Keratinocyte (primary cell): Measurements from ENCODE around the gene RB1.

ENCODE experiments used
- EZH2 ChIP-seq: IDR thresholded peaks from one replicate; pipeline ENCODE4 v1.6.1; 2012; ENCODE audit warnings: inconsistent platforms, mild to moderate bottlenecking, low read length, moderate library complexity
- TF ChIP-seq, protein P1 (sequence below), 3 experiments: IDR thresholded peaks in 1 of 3; conservative IDR thresholded peaks in 1 of 3; optimal IDR thresholded peaks in 1 of 3; 2 replicates in 2 of 3; 3 replicates in 1 of 3; pipeline versions ENCODE3 to v1.5.1; 2011; ENCODE audit warnings: low read length in 3 of 3, mild to moderate bottlenecking in 3 of 3, moderate library complexity in 2 of 3, control low read depth in 1 of 3, inconsistent platforms in 1 of 3; ENCODE audit not compliant: insufficient read depth in 2 of 3; ENCODE audit errors: extremely low read depth in 1 of 3

DNA sequence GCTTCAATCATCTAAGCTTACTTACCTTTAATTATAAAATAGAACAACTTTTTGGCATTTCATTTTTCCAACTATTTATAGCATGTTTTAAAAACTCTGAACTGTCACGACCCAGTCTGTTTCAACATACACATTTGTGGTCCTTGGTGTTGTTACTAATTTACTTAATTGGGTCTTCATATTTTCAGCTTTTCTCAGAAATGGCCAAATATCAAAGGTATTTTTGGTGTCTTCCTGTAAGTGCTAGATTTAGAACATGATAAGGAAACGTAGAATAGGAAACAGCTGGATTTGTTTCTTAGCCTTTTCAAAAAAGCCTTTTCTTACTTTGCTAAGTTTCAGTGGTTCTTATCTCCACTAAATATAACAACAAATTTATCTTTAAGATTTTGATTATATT, 97.9 kb downstream of the RB1 start:
- TF ChIP-seq, protein P1, sequence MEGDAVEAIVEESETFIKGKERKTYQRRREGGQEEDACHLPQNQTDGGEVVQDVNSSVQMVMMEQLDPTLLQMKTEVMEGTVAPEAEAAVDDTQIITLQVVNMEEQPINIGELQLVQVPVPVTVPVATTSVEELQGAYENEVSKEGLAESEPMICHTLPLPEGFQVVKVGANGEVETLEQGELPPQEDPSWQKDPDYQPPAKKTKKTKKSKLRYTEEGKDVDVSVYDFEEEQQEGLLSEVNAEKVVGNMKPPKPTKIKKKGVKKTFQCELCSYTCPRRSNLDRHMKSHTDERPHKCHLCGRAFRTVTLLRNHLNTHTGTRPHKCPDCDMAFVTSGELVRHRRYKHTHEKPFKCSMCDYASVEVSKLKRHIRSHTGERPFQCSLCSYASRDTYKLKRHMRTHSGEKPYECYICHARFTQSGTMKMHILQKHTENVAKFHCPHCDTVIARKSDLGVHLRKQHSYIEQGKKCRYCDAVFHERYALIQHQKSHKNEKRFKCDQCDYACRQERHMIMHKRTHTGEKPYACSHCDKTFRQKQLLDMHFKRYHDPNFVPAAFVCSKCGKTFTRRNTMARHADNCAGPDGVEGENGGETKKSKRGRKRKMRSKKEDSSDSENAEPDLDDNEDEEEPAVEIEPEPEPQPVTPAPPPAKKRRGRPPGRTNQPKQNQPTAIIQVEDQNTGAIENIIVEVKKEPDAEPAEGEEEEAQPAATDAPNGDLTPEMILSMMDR (optimal IDR thresholded peaks at IDR 0.05 in 1 of 3, IDR thresholded peaks at IDR 0.05 in 1 of 3, conservative IDR thresholded peaks at IDR 0.05 in 1 of 3; ENCODE audit: extremely low read depth in 1 of 3, insufficient read depth in 2 of 3, low read length in 3 of 3) = no peak
- TF ChIP-seq EZH2 = no peak
